HG03521 (cell line): ENCODE measurements around the gene GPC6.
"Not testable (repeated sequence)": the region's sequence is repeated elsewhere in the genome, so short reads cannot be mapped to it uniquely, and the experiment has no call there.

Source experiments
- ATAC-seq: cut with Tn5 transposase; IDR thresholded peaks from one replicate; pipeline ENCODE4 v1.9.1; 2021; ENCODE audit warnings: mild to moderate bottlenecking, moderate library complexity; ENCODE audit not compliant: unreplicated experiment

Gene GPC6

DNA sequence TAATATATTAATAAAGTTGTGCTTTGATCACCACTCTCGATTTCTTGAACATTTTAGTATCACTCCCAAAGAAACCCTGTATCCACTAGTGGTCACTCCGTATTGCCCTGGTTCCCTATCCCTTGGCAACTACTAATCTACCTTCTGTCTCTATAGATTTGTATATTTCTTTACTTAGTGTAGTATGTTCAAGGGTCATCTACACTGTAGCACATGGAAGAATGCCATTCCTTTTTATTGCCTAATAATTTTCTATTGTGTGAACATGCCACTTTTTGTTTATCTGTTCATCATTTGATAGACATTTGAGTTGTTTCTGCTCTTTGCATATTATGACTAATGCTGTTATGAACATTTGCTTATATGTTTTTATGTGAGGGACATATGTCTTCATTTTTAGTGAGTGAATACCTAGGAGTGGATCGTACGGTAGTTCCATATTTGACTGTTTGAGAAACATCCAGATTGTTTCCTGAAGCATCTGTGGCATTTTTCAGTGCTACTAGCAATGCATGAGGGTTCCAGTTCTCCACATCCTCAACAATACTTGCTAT lies 254.0 kb downstream of the GPC6 start:
- no peak for ATAC-seq

DNA sequence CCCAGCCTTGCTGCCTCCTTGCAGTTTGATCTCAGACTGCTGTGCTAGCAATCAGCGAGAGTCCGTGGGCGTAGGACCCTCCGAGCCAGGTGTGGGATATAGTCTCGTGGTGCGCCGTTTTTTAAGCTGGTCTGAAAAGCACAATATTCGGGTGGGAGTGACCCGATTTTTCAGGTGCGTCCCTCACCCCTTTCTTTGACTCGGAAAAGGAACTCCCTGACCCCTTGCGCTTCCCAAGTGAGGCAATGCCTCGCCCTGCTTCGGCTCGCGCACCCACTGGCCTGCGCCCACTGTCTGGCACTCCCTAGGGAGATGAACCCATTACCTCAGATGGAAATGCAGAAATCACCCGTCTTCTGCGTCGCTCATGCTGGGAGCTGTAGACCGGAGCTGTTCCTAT lies 269.5 kb downstream of the GPC6 start:
- ATAC-seq, result not testable (repeated sequence)

DNA sequence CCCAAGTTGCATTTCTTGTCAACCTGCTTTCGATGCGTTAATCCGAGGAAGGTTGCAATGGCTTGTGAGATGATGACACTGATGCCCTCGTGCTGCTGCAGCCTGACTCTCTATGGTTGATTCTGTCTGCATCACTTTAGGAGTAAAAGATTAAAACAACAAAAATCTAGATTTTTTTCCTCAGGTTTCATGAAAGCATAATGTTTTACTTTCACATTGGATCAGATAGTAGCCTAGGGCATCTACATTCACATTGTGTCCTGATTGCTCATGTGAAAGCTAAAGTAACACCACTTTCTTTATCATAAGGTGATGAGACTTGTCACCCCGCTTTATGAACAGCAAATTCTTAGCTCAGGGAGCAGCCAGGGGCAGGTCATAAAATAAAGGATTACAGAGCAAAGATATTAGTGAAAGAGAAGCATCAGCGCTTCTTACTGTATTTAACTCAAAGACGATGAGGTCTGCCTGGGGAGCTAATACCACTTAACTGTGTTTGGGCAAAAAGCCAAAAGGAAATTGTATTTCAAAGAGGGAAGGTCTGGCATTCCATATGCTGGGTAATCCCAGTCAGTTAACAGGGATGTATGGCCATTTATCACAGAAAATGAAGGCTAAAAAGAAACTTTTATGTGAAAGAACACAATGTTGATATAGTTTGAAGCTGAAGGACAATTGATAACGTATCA lies 270.5 kb downstream of the GPC6 start:
- no peak for ATAC-seq

DNA sequence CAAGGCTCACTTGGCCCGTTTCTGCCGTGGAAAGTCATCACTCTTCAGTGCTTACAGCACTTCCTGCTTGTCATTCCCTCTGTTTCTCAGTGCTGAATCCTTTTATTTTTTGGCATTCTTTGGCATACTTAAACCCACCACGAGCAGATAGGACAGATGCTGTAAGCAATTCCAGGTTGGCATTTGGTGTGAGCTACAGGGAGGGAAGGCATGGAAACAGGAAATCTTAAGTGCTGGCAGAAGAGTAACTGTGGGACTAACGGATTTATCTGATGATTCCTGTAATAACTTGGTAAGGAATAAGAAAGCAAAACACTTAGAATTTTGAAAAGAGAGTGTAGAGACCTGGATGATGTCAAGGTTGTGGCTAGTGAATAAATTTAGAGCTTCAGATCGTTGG lies 273.4 kb downstream of the GPC6 start:
- no peak for ATAC-seq

DNA sequence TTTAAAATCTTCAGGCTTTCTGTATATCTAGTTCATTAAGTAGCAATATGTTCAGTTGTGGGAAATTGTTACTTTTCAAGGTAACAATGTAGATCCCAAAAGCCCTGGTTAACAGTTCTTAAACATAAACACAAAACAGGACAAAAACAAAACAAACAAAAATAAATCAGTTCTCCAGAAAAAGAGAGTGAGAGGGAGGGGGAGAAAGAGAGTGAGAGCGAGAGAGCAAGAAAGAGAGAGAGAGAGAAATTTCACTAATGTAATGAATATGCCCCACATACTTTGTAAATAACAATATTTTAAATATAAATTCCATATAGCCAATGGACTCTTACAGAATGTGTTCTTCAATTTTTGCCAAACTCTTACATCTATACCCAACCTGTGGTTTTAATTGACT lies 275.5 kb downstream of the GPC6 start:
- ATAC-seq, result no peak

DNA sequence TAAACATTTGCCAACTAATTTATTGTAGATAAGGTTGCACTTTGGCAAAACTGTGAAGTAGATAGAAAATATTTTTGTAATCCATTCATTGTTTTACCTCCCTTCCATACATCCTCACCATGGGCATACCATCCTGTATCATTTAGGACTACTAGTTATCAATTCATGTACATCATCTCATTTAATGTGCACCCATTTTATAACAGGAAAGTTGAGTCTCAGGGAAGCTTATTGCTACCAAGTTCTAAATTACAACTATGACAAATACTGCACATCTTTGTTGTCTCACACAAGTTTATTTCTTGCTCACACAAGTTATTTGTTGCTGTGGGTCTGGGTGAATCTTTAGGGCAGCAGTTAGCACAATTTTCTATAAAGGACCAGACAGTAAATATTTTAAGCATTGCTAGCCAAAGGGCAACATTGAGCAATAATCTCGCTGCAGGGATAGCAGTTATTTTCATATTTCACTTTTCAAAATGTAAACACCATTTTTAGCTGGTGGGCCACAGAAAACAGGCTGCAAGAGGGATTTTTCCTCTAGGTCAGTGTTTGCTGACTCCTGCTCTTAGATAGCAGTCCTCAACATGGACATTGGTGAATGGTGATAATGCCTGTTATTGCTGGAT lies 276.5 kb downstream of the GPC6 start:
- ATAC-seq, result no peak

DNA sequence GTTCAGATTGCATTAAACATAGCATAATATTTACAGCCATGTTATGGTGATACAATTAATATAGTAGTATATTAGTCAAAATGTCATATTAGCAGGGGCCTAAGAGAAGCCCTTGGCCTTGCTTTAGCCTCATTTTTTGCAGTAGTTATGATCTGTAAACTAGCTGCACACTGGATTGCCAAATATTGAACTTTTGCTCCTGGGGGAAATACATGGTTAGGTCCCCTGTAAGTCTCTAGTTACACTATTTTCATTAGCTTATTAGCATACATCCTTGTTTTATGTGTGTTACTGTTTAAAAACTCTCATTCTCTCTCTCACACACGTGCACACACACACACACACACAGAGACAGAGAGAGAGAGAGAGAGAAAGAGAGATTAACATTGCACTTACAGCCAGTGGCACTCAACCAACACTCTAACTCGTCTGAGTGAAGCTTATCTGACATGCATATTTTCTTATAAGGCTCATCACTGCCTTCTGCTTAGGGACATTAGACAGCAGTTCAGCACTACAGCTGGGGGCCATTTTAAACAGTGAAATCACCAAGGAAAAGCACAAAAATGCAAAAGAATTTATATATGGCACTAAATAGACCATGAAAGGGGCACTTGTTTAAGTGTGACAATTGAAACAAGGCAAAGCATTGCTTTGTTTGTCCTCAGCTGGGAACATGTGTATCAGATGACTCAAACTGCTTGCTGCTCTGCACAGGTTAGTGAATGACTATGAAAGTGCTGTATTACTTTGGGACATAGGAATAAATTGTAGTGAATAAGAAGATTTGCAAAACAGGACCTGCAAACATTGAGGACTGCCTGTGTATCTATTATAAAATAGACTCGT lies 278.7 kb downstream of the GPC6 start:
- no peak for ATAC-seq

DNA sequence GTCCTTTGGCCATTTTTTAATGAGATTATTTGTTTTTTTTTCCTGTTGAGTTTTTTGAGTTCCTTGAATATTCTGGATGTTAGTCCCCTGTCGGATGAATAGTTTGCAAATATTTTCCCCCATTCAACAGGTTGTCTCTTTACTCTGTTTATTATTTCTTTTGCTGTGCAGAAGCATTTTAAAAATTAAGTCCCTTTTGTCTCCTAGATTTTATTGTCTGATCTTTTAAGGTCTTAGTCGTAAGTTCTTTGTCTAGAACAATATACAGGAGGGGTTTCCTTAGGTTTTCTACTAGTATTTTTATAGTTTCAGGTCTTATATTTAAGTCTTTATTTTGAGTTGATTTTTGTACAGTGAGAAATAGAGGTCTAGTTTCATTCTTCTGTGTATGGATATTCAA lies 284.4 kb downstream of the GPC6 start:
- ATAC-seq, result no peak

DNA sequence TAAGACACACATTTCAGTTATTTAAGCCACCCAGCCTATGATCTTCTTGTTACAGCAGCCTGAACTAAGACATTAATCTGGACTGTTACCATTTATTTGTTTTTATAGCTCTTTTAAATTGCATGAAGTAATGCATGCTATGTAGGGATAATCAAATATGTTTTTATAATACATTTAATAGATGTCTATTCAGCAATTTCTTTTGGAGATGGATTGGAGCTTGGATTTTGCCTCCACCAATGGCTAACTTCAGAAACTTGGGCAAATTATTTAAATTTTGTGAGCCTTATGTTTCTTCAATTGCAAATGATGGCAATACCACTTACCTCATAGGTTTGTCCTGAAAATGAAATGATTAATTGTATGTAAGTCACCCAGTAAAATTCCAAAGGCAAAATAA lies 288.7 kb downstream of the GPC6 start:
- ATAC-seq, result no peak

DNA sequence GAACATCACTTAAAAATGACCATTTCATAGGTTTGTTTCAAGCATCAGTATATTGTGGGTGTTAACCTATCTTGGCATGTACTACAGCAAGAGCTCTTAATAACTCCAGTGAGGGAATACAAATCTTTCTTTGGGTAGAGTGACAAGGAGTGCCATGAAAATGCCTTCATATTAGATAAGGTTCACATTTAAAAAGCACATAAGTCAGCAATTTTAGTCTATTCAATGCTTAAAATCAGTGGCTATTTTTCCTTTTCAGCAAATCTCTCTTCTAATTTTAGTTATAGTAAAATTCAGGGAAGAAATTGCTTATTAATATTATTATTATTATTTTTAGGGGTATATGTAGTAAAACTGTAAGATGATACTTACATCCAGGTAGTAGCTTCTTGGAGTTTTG lies 291.1 kb downstream of the GPC6 start:
- no peak for ATAC-seq

DNA sequence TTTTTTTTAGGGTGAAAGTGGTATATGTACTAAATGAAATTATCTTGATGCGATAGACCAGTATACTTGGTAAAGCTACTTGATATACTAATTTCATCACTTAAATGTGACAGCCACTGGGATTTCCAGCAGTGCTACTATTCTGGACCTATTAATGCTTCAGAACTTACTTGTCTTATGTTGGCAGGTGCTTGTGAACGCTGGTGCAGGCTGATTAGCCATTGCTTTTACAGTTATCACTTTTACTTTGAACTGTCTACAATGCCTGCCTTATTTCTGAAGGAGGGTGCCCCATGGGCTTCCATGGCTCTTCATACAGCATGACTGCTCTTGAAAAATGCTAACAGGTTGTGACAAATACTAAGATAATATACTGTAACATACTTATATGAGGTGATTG lies 294.7 kb downstream of the GPC6 start:
- ATAC-seq, result no peak

DNA sequence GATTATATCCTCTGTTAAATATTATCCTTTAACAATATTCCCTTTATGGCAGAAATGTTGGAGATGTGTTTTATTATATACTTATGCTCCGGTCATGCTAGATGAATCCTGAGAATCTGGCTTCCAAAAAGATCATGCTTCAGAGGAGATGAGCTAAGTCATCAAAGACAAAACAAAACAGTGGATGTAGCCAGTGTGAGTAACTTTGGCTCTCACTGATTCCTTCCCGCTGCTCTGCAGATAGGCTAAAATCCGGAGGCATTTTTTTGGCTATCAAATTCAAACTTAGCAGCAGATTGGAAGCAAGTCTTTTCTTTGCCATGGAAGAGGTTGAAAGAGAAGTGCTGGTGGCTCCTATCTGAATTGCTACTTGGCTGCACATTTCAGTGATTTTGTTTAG lies 295.9 kb downstream of the GPC6 start:
- ATAC-seq, result no peak

DNA sequence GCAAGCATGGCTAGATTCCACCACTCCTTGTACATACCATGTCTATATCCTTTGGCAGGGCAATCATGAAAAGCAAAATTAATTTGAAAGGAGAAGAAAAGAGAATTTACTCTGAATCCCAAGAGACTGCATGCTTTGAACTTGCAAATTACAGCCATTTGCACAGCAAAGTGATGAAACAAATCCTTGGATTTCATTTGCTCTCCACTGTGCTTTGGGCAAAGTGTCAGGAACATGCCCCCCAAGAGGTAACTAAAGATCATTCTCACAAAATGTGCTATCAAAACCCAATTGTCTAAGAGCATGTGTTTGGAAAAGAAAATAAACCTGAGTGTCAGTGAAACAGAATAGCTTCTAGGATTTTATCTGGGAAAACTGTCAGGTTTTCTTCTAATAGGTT lies 298.5 kb downstream of the GPC6 start:
- no peak for ATAC-seq

DNA sequence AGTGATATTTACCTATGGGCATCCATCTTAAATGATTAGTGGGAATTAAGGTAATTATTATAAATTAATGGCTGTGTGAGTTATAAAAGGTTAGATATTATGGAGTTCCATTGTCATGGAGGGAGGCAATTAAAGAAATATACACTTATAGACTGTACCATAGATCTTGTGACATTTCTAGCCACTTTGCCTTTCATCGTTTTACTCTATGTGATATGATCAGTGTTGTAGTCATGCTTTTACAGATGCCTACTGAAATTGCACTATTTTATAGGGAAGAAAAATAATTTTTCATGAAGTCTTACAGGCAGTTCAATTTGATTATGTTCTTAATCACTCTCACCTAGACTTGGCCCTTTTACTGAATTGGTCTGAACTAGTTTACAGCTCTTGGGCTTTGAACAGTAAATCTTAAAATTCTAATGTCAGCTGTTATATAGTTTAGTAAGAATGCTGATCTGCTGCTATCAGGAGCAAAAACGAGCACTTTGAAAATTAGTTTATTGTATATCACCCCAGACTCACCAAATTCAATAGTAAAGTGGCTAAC lies 301.2 kb downstream of the GPC6 start:
- no peak for ATAC-seq

DNA sequence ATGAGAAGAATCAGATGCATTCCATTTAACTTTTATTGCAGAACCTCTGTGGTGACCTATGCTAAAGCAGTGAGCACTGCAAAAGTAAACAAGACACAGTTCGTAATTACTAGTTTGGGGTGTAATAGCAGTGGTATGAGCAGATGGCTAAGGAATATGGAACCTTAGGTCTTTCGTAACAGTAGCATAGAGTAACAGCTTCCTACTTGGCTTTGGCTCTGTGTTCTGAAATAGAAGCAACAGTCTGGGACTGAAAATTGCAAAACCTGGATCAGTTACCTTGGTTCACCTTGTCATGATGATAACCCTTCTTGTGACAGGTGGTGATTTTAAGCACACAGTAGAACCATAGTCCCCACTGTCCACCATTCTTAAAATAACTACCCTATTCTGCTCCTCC lies 303.4 kb downstream of the GPC6 start:
- ATAC-seq, result no peak

DNA sequence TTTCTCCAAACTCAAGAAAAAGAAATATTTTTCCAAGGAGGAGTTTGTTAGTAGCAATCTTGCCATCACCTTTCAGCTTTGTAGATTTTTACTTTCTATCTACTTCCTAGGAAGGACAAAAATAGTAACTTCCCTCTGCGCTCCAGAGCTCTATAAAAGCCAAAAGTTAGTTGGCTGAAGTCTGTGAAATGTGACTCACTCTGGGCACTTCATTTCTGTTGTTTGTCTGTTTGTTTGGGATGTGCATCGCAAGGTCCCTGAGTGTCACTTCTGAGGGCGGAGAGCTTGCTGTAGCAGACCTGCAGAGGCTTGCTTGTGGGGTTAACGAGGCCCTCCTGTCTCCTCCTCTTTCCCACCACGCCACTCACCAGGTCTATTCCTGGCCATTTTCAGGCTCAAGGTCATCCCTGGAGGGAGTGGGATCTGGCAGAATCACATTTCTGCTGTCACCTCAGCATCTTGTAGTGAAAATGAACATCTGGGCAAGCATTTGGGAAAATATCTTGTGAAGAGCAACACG lies 307.6 kb downstream of the GPC6 start:
- ATAC-seq, result no peak

DNA sequence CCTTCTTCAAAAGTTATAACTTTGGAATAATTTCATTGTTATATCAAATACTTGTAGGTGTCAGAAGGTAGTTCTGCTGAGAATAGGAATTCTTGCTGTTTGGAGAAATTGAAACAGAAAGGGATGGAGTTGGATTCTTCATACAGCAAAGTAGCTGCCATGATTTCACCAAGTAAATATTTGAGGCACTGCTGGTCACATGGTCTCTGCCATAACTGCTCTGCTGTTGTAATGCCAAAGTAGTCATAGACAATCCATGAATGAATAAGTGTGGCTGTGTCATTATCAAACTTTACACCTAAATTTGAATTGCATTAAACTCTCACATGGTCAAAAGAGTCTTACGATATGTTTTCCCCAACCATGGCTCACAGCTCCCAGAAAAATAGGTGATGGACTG lies 308.6 kb downstream of the GPC6 start:
- ATAC-seq, result no peak

DNA sequence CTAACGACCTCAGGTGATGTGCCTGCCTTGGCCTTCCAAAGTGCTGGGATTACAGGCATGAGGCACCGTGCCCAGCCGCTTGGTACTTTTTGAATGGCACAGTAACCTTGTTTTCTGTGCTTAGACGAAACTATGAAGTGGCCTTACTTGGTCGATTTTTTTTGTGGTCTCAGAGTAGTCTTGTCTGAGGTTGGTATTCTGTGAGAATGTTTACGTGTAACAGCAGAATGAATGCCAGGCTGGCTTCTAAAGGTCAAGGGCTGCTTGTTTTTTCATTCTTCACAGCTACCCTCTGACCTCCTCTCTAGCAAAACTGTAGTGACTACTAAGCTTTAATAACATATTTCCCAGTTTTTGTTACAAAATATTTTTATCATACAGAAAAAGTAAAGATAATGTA lies 313.3 kb downstream of the GPC6 start:
- ATAC-seq, result no peak

DNA sequence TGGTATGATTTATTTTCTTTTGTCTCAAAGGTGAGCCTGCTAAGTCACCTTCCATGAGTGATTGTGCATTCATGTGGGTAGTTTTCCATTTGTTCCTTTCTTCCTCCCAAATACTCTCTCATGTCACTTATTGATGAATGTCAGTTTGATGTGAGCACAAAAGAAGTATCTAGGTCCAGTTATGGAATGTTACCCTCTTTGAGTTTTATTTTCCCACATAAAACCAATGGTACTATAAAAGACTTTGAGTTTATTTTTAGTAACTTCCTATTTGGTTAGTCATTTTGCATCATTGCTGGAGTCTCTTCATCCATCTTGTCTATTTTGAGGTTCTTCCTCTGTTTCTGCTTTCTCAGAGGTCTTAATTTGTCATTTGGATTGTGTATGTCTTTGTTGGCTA lies 321.3 kb downstream of the GPC6 start:
- ATAC-seq, result no peak

DNA sequence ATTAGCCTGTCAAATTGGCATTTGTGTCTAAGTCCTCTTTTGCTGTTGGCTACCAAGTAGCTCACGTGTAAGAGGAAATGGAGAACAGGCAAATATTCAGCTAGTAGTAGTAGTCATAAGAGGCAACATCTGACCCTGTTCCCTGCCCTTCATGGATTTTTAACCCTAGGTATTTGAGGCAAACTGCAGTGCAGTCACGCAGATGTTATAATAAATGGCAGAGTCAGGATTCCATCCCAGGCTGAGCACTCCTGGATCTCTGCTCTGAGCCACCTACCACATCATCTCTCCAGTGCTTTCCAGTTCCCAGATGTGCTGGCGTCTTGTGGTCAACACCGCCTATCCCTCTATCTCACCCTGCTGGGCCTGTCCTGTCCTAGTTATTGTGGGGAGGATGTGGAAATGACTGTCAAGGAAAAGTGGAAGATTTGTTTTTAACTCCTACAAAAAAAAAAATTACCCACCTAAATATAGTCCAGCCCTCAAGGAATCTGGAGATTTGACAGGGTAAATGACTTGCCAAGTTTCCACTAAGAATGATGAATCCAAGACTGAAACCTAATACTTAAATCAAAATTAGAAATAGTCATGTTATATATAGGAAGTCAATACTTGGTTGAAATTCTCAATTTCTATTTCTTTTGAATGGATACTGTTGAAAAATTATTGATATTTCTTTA lies 322.9 kb downstream of the GPC6 start:
- no peak for ATAC-seq

DNA sequence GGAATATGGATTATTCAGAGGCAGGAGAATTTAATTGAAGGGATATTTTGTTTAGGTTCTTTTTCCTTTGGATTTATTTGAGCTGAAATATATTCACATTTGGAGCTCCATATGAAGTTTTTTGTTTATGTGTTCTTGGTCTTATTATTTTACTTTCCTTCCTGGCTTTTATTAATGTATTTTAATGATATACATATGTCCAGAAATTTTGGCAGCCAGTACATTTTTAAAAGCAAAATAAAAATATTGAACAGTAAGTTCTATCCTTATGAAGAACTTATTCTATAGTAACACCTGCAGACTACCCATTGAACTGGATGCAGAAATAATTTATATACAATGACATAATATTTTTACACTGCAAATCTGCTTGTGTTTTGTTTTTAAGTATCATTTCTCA lies 323.6 kb downstream of the GPC6 start:
- no peak for ATAC-seq
